Activated T-cell treated with anti-CD3 and anti-CD28 coated beads for 1 hour (primary cell): ENCODE measurements around the gene RB1.
"Not testable (repeated sequence)": the region's sequence is repeated elsewhere in the genome, so short reads cannot be mapped to it uniquely, and the experiment has no call there.

Experiments used
- DNase-seq: peaks from one replicate; pipeline ENCODE4 v3.0.0-alpha.2; 2020; ENCODE audit warnings: low read depth

RB1 gene

GRCh38 chr13:48349525-48349924 lies 46.0 kb downstream of the RB1 start:
- no peak for DNase-seq

DNA sequence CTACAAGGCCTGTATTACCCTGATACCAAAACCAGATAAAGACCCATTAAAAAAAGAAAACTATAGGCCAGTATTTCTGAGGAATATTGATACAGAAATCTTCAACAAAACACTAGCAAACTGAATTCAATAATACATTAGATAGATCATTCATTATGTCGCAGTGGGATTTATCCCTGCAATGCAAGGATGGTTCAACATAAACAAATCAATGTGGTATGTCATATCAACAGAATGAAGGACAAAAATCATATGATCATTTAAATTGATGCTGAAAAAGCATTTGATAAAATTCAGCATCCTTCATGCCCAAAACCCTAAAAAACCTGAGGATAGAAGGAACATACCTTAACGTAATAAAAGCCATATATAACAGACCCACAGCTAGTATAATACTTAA lies 50.0 kb downstream of the RB1 start:
- DNase-seq: no peak

- DNase-seq: not testable (repeated sequence)
These were observed 52.0 kb downstream of the RB1 start for GRCh38 chr13:48355524-48355923.

- DNase-seq: no peak
These were observed 53.2 kb downstream of the RB1 start for GRCh38 chr13:48356750-48357149.

DNA sequence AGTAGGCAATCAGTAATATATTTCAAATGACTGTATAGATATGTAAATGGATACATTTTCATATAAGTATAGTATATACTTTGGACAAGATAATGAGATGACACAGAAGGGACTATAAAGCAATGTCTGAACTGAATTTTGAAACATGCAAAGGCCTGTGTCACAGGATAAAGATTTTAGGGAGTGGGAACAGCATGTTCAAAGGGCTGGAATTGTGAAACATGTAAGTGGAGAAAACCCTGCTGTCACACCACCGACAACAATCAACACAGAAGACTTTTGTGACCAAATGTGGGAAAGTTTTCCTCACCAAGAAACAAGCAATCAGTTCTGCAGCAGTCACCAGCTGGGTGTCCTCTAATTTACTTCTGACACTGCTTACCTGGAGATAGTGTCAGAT lies 66.4 kb downstream of the RB1 start:
- no peak for DNase-seq

GRCh38 chr13:48370815-48371214 lies 67.3 kb downstream of the RB1 start:
- DNase-seq: no peak

DNA sequence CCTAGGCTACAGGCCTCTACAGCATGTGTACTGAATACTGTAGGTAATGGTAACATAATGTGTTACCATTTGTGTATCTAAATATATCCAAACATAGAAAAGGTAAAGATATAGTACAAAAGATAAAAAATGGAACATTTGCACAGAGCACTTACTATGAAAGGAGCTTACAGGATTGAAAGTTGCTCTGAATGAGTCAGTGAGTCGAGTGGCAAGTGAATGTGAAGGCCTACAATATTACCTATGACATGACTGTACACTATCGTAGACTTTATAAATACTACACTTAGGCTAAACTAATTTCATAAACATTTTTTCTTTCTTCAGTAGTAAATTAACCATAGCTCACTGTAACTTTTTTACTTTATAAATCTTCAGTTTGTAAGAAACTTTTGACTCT lies 74.3 kb downstream of the RB1 start:
- DNase-seq: no peak

- DNase-seq: no peak
These were observed 77.0 kb downstream of the RB1 start for GRCh38 chr13:48380581-48380980.

DNA sequence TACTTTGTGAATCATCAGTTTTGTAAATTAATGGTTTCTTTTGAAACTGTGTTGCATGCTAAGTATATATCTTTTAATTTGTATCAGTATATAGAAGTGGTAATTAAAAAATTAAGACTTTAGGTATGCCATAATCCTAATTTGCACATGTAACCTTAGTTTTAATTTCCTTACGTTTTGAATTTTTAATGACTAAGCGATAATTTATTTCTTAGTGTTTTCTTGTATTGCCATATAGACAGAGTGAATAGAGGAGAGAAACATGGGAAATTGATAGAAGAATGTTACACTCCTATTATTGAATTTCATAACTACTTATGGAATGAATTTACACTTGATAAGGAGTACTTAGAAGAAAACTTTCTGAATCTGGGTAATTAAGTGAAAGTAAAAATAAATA lies 79.8 kb downstream of the RB1 start:
- no peak for DNase-seq

GRCh38 chr13:48386816-48387215 lies 83.3 kb downstream of the RB1 start:
- no peak for DNase-seq

DNA sequence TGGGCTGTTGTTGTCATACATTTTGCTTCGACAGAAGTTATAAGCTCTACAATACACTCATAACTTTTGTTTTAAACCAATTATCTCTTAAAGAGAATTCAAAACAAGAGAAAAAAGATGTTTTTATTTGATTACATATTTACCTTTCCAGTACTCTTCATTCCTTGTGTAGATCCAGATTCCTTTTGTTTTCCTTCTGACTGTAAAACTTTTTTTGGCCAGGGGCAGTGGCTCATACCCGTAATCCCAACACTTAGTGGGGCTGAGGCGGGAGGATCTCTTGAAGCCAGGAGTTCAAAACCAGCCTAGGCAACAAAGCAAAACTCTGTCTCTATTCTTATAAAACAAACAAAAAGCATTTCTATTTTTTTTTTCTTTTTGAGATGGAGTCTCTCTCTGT lies 87.7 kb downstream of the RB1 start:
- DNase-seq: no peak

DNA sequence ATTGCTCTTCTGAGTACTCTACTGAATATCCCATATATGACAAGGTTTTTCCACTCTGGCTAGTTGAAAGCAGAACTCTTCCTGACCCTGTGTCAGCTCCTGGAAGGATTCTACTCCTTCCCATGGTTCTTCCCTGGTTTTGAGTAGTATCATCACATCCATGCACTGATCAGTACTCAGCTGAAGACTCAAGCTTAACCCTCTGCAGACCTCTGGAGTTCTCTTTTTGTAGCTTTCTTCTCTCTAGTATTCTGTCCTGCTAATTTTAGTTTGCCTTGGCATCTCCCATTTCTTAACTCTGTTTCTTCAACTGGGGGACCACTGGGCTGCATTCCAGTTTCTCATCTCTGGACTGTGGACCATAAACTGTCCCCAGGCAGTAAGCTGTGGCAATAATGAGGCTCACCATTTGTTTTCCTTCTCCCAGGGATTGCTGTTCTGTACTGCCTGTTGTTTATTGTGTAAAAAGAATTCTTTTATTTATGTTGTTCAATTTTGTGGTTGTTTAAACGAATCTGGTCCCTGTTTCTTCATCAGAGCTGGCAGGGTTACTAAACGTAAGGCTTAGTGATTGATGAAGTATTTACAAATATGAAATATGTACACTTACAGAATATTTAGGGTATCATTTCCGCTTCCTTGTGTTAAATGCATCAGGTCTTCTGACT lies 89.6 kb downstream of the RB1 start:
- no peak for DNase-seq

DNA sequence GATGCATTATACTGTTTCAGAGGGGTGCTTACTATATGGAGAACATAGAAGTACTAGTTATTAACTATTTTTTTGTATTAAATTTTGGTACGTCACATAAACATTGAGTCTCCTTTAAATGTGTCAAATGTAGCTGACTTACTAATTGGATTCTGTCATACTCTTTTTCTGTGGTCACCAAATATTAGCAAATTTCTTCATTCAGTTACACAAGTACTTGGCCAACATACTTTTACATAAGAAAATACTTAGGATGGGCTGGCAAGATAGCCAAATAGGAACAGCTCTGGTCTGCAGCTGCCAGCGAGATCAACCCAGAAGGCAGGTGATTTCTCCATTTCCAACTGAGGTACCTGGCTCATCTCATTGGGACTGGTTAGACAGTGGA lies 90.1 kb downstream of the RB1 start:
- no peak for DNase-seq

GRCh38 chr13:48397744-48398143 lies 94.2 kb downstream of the RB1 start:
- DNase-seq: no peak

- no peak for DNase-seq
These were observed 95.0 kb downstream of the RB1 start for GRCh38 chr13:48398450-48399095.

DNA sequence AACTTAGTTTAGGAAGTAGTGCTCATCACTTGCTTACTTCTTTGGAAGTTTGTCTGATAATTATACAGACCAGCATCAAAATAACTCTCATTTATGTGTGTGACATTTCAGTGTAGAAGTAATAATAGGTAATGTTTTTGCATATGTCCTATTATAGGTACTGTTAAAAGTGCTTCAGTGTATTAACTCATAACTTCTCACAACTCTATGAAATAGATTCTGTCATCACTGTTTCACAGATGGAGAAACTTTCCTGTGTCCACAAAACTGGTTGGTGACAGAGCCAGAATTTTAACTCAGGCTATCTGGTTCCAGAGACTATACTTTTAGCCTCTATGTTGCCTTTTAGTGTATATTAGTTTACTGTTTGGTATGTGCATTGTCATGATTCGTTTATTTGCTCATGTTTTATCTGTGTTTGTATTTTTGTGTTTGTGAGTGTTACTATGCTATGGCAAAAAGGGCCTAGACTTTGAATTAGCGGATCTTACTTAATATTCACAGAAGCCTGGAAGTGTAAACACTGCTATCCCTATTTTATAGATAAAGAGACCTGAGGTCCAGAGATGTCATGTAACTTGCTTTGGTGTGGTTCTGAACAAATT lies 96.6 kb downstream of the RB1 start:
- no peak for DNase-seq

- no peak for DNase-seq
These were observed 97.3 kb downstream of the RB1 start for GRCh38 chr13:48400850-48401291.

DNA sequence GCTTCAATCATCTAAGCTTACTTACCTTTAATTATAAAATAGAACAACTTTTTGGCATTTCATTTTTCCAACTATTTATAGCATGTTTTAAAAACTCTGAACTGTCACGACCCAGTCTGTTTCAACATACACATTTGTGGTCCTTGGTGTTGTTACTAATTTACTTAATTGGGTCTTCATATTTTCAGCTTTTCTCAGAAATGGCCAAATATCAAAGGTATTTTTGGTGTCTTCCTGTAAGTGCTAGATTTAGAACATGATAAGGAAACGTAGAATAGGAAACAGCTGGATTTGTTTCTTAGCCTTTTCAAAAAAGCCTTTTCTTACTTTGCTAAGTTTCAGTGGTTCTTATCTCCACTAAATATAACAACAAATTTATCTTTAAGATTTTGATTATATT lies 97.9 kb downstream of the RB1 start:
- no peak for DNase-seq

DNA sequence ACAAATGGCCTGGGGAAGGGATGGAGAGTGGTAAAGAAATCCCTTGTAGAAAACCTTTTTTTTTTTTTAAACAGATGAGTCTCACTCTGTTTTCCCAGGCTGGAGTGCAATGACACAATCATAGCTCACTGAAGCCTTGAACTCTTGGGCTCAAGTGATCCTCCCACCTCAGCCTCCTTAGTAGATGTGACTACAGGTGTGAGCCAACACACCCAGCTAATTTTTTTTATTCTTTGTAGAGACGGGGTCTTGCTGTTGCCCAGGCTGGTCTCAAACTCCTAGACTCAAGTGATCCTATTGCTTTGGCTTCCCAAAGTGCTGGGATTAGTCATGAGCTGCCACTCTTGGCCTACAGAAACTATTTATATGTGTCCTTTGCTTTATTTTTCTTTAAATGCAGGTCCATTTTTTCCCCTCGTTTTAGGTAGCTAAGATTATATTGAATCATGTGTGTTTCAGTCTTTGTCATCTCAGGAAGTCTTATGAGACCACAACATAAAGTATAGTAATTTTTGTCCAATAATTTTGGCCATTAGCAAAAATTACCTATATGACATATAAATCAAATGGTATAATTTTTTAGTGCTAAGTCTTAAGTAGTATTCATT lies 98.9 kb downstream of the RB1 start:
- no peak for DNase-seq

GRCh38 chr13:48403151-48403631 lies 99.6 kb downstream of the RB1 start:
- DNase-seq: no peak

DNA sequence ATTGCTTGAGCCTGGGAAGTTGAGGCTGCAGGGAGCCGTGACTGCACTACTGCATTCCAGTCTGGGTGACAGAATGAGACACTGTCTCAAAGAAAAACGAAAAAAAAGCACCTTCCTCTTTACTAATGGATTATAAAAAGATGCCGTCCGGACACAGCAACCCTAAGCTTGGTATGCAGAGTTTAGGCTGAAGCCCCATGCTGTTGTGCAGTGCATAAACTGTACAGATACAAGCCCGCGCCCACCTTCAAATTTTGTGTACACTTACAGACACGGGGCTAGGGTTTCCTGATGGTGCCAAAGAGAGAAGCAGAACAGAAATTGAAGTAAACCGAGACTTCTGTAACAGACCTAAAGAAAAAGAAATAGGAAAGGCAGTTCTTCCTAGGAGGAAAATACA lies 100.4 kb downstream of the RB1 start:
- no peak for DNase-seq

- DNase-seq: no peak
These were observed 101.4 kb downstream of the RB1 start for GRCh38 chr13:48404952-48405351.

DNA sequence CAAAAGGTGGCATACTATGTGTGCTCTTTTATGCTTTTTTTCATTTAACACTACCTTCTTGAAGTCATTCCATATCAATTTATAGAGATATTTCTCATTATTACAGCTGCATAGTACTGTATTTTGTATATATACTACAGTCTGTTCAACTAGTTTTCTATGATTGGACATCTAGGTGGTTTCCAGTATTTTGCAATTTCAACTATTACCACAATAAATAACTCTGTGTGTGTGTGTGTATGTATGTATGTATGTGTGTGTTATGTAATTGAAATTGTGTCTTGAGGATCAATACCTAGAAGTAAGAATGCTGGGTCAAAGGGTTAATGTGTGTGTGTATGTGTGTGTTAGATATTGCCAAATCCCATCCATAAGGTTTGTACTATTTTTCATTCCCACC lies 102.3 kb downstream of the RB1 start:
- DNase-seq: no peak
